ENCODE measurements around the gene MPP4. TPM values are rescaled to one million over a fixed set of nuclear protein-coding genes. Genes with fewer than 3 reads are reported as not detected.

MPP4 gene
- total RNA-seq, 1 experiment from 2014 or later, result not detected

DNA sequence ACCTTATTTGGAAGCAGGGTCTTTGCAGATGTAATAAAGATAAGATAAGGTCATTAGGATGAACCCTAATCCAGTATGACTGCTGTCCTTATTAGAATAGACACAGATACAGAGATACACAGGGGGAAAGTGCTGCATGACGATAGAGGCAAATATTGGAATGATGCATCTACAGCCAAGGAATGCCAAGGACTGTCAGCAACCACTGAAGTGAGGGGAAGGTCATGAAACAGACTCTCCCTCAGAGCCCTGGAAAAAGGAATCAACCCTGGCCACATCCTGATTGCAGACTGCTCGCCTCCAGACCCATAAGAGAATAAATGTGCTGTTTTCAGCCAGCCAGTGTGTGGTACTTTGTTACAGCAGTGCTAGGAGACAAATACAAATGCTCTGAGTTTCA, 69.9 kb downstream of the MPP4 start:
- no peak overlapping the region for H3K4me2 ChIP-seq (ENCODE audit: insufficient read depth, insufficient read length, low read length)
- no peak overlapping the region for H2BK120ac ChIP-seq (ENCODE audit: low read depth, low read length, poor library complexity, severe bottlenecking)
- no peak overlapping the region for H4K5ac ChIP-seq (ENCODE audit: insufficient read length, low read depth, low read length)
- no peak overlapping the region for H4K91ac ChIP-seq (ENCODE audit: insufficient read length, low read depth, low read length)
- H2BK12ac ChIP-seq (ENCODE audit: insufficient read length, low read depth, low read length), result no peak overlapping the region
- no peaks in the 10 kb centered on the region for H3K4me1 ChIP-seq (ENCODE audit: insufficient read depth, low read length)
- H3K23ac ChIP-seq (ENCODE audit: insufficient read length, low read depth, low read length), result no peak overlapping the region
- no peaks in the 10 kb centered on the region for H4K20me1 ChIP-seq (ENCODE audit: control insufficient read depth, insufficient read depth, insufficient read length)
- H3K9ac ChIP-seq (ENCODE audit: extremely low read depth, insufficient read length, low read length), result no peak overlapping the region
- H3K27ac ChIP-seq (ENCODE audit: insufficient read length, low read depth, low read length), result no peak overlapping the region
- no peaks in the 10 kb centered on the region for H3K79me2 ChIP-seq (ENCODE audit: insufficient read depth, low read length)
- no peaks in the 10 kb centered on the region for H3K27me3 ChIP-seq (ENCODE audit: insufficient read depth, low read length)
- H3K9me3 ChIP-seq (ENCODE audit: control insufficient read depth, low read depth, low read length), result no peaks in the 10 kb centered on the region
- no peaks in the 10 kb centered on the region for H3K9me3 Mint-ChIP-seq
- no peak overlapping the region for H2AK5ac ChIP-seq (ENCODE audit: insufficient read length, low read length)
- no peak overlapping the region for H3K56ac ChIP-seq (ENCODE audit: insufficient read length, low read depth, low read length)
- H2BK5ac ChIP-seq (ENCODE audit: insufficient read length, low read length), result no peak overlapping the region
- H3K4me1 Mint-ChIP-seq, result 0 out of 4 replicates have a peak, but pooled peaks cover 0 to 5% of the 10 kb centered on the region in 2 experiments
- H3K27ac Mint-ChIP-seq, result no peak overlapping the region
- H4K8ac ChIP-seq (replicated peaks; ENCODE audit: insufficient read length, low read depth, low read length), result no peak overlapping the region
- H3K79me1 ChIP-seq (ENCODE audit: insufficient read depth, low read depth, low read length, poor library complexity, severe bottlenecking), result no peaks in the 10 kb centered on the region
- no peak overlapping the region for H3K18ac ChIP-seq (ENCODE audit: insufficient read length, low read depth, low read length)
- no peak overlapping the region for H3K4ac ChIP-seq (ENCODE audit: low read depth, low read length)
- H3K4me3 Mint-ChIP-seq, result no peak overlapping the region
- no peak overlapping the region for H2BK15ac ChIP-seq (ENCODE audit: low read depth, low read length)
- H2AFZ ChIP-seq (ENCODE audit: low read length), result no peak overlapping the region
- H3K36me3 Mint-ChIP-seq (ENCODE audit: insufficient read depth in 1 of 3, low read depth in 3 of 3), result peaks cover 24 to 80% (median 74%) of the 10 kb centered on the region in 3 experiments
- no peak overlapping the region for H3T11ph ChIP-seq (ENCODE audit: low read length)
- no peak overlapping the region for H2BK20ac ChIP-seq (ENCODE audit: low read depth, low read length, poor library complexity, severe bottlenecking)
- no peaks in the 10 kb centered on the region for H3K23me2 ChIP-seq (ENCODE audit: insufficient read length, low read depth, low read length, poor library complexity, severe bottlenecking)
- no CpG with 5 or more reads among the region's 2 CpGs for WGBS (ENCODE audit: extremely low coverage, insufficient read length, low lambda C conversion rate)
- TF ChIP-seq, protein P1, sequence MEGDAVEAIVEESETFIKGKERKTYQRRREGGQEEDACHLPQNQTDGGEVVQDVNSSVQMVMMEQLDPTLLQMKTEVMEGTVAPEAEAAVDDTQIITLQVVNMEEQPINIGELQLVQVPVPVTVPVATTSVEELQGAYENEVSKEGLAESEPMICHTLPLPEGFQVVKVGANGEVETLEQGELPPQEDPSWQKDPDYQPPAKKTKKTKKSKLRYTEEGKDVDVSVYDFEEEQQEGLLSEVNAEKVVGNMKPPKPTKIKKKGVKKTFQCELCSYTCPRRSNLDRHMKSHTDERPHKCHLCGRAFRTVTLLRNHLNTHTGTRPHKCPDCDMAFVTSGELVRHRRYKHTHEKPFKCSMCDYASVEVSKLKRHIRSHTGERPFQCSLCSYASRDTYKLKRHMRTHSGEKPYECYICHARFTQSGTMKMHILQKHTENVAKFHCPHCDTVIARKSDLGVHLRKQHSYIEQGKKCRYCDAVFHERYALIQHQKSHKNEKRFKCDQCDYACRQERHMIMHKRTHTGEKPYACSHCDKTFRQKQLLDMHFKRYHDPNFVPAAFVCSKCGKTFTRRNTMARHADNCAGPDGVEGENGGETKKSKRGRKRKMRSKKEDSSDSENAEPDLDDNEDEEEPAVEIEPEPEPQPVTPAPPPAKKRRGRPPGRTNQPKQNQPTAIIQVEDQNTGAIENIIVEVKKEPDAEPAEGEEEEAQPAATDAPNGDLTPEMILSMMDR (conservative IDR thresholded peaks at IDR 0.05), result no peak
- H3K27me3 Mint-ChIP-seq (ENCODE audit: low read depth), result no peaks in the 10 kb centered on the region
- no peak for DNase-seq
- H3K14ac ChIP-seq (ENCODE audit: insufficient read depth, low read length), result no peak overlapping the region
